GM23338 (cell line): ENCODE measurements around the gene PKNOX2. TPM values are rescaled to one million over a fixed set of nuclear protein-coding genes. Genes with fewer than 3 reads are reported as not detected.
A peak's percentile ranks its signal among the peaks of the same experiment; 100 is the strongest.

ENCODE experiments used
- ATAC-seq: fragments of 200-7000 bp; cut with Tn5 transposase; 3 replicates; pipeline ENCODE4 v1.9.1; 2020
- DNase-seq: peaks from one replicate; pipeline ENCODE4 v3.0.0-alpha.2; 2015; ENCODE audit warnings: low spot score
- H2AFZ ChIP-seq: fragments of 200-600 bp; sonication (generic); 2 replicates; pipeline ENCODE4 v1.8.0; 2016; ENCODE audit warnings: antibody characterized with exemption, mild to moderate bottlenecking, moderate library complexity
- H3F3A ChIP-seq: fragments of 200-600 bp; sonication (generic); replicated peaks from 2 replicates; pipeline ENCODE4 v1.8.0; 2017; ENCODE audit warnings: antibody characterized with exemption, mixed run types, low read depth
- H3K27ac ChIP-seq: fragments of 200-600 bp; sonication (generic); 2 replicates; pipeline ENCODE4 v1.6.1; 2016; ENCODE audit warnings: low read depth
- H3K27me3 ChIP-seq: fragments of 200-600 bp; sonication (generic); 2 replicates; pipeline ENCODE4 v1.8.0; 2016; ENCODE audit warnings: mild to moderate bottlenecking, mixed run types, moderate library complexity; ENCODE audit not compliant: insufficient read depth
- H3K36me3 ChIP-seq: fragments of 200-600 bp; sonication (generic); 2 replicates; pipeline ENCODE4 v1.8.0; 2016; ENCODE audit warnings: mild to moderate bottlenecking; ENCODE audit not compliant: insufficient read depth
- H3K4me1 ChIP-seq: fragments of 200-600 bp; sonication (generic); 2 replicates; pipeline ENCODE4 v1.8.0; 2016; ENCODE audit warnings: mild to moderate bottlenecking, moderate library complexity; ENCODE audit not compliant: insufficient read depth
- H3K4me2 ChIP-seq: fragments of 200-600 bp; sonication (generic); 2 replicates; pipeline ENCODE4 v1.7.1; 2017; ENCODE audit warnings: mixed run types
- H3K4me3 ChIP-seq: fragments of 200-600 bp; sonication (generic); 2 replicates; pipeline ENCODE4 v1.6.1; 2016; ENCODE audit warnings: mixed run types
- H3K79me2 ChIP-seq: fragments of 200-600 bp; sonication (generic); replicated peaks from 2 replicates; pipeline ENCODE4 v1.8.0; 2017; ENCODE audit warnings: mild to moderate bottlenecking; ENCODE audit not compliant: insufficient read depth
- H3K9me2 ChIP-seq: fragments of 200-600 bp; sonication (generic); 2 replicates; pipeline ENCODE4 v1.8.0; 2017; ENCODE audit not compliant: insufficient read depth
- H4K20me1 ChIP-seq: fragments of 200-600 bp; sonication (generic); replicated peaks from 2 replicates; pipeline ENCODE4 v1.8.0; 2017; ENCODE audit warnings: mild to moderate bottlenecking; ENCODE audit not compliant: insufficient read depth
- H3K27ac Mint-ChIP-seq: 2 replicates; pipeline ENCODE4 v1.8.0; 2020; ENCODE audit warnings: inconsistent platforms, mild to moderate bottlenecking, moderate library complexity, mixed read lengths
- H3K27me3 Mint-ChIP-seq: 3 replicates; pipeline ENCODE4 v1.8.0; 2022; ENCODE audit warnings: low read depth, mild to moderate bottlenecking, moderate library complexity, mixed read lengths, inconsistent platforms; ENCODE audit not compliant: insufficient read depth, poor library complexity
- H3K36me3 Mint-ChIP-seq: 3 replicates; pipeline ENCODE4 v1.8.0; 2021; ENCODE audit warnings: low read depth, mild to moderate bottlenecking, inconsistent platforms, moderate library complexity, mixed read lengths
- H3K4me1 Mint-ChIP-seq: 3 replicates; pipeline ENCODE4 v1.8.0; 2020; ENCODE audit warnings: mild to moderate bottlenecking, inconsistent platforms, mixed read lengths
- H3K4me3 Mint-ChIP-seq: 3 replicates; pipeline ENCODE4 v1.8.0; 2021; ENCODE audit warnings: moderate library complexity, mild to moderate bottlenecking, inconsistent platforms, mixed read lengths
- H3K9me3 Mint-ChIP-seq: 3 replicates; pipeline ENCODE4 v1.8.0; 2020; ENCODE audit warnings: moderate library complexity, mild to moderate bottlenecking, inconsistent platforms, mixed read lengths
- CREB1 ChIP-seq: fragments of 250-450 bp; sonication (Bioruptor Pico); IDR thresholded peaks from 2 replicates; pipeline ENCODE4 v1.5.0; 2020; ENCODE audit warnings: low read depth, mild to moderate bottlenecking, moderate library complexity
- CTCF ChIP-seq, 2 experiments: fragments of 200-600 bp in 1 of 2; sonication (generic) in 1 of 2; conservative IDR thresholded peaks; 2 replicates each; pipeline versions ENCODE4 v1.5.1 to v1.6.1; 2016 to 2017; ENCODE audit warnings: antibody characterized with exemption in 2 of 2, low read depth in 2 of 2, mild to moderate bottlenecking in 2 of 2, moderate library complexity in 1 of 2
- EZH2phosphoT487 ChIP-seq: fragments of 200-600 bp; sonication (generic); IDR thresholded peaks from one replicate; pipeline ENCODE4 v1.8.1; 2018; ENCODE audit warnings: antibody characterized with exemption; ENCODE audit not compliant: unreplicated experiment
- JUNB ChIP-seq: IDR thresholded peaks from one replicate; pipeline ENCODE4 v1.6.1; 2016; ENCODE audit warnings: antibody characterized with exemption; ENCODE audit not compliant: unreplicated experiment
- REST ChIP-seq: IDR thresholded peaks from one replicate; pipeline ENCODE4 v1.6.1; 2018; ENCODE audit warnings: antibody characterized with exemption; ENCODE audit not compliant: unreplicated experiment
- ZNF114 ChIP-seq: fragments of 250-450 bp; sonication (Bioruptor Pico); IDR thresholded peaks from 2 replicates; pipeline ENCODE4 v1.5.0; 2020; ENCODE audit warnings: mild to moderate bottlenecking, moderate library complexity
- ZNF331 ChIP-seq: fragments of 250-450 bp; sonication (Bioruptor Pico); IDR thresholded peaks from 2 replicates; pipeline ENCODE4 v1.5.0; 2020; ENCODE audit warnings: low read depth, mild to moderate bottlenecking, moderate library complexity
- polyA plus RNA-seq: library from polyadenylated mRNA; unstranded; fragments of >200 nt; fragmentation: Nextera tagmentation; extraction: Ambion mirVana; gene quantifications from 2 replicates; pipeline ENCODE4 v1.2.1, GENCODE V29; 2016
- total RNA-seq: library from RNA; depleted of rRNA; stranded (reverse); fragments of >200 nt; shearing (Covaris generic); gene quantifications from 2 replicates; pipeline ENCODE4 v1.2.3, GENCODE V29; 2014

The PKNOX2 gene
- total and polyA plus RNA-seq, 2 experiments from 2014 or later, result 0.42 to 0.83 TPM

GRCh38 chr11:125282596-125282914, 118.0 kb downstream of the PKNOX2 start:
- Mint-ChIP-seq H3K27me3 (peaks cover 4% of the 10 kb centered on the region), H3K4me1 (peaks cover 8% of the 10 kb centered on the region), H3K4me3 (no peak overlapping the region), H3K9me3 (no peaks in the 10 kb centered on the region), H3K36me3 (no peaks in the 10 kb centered on the region), H3K27ac (no peak overlapping the region)
- no peaks in the 10 kb centered on the region for H3K36me3 ChIP-seq
- H2AFZ ChIP-seq, result no peak overlapping the region
- H3K4me2 ChIP-seq, result no peak overlapping the region
- no peaks in the 10 kb centered on the region for H4K20me1 ChIP-seq
- no peaks in the 10 kb centered on the region for H3K9me2 ChIP-seq
- no peak overlapping the region for H3K4me3 ChIP-seq
- H3F3A ChIP-seq, result no peaks in the 10 kb centered on the region
- TF ChIP-seq CREB1 (CRISPR knock-in tag) (no peak), CTCF (conservative IDR thresholded peaks at IDR 0.05; ENCODE audit: low read depth in 2 of 2) (no peak), REST (no peak), ZNF114 (CRISPR knock-in tag) (no peak), JUNB (no peak), ZNF331 (CRISPR knock-in tag) (no peak), EZH2phosphoT487 (no peak)
- H3K27ac ChIP-seq, result no peak overlapping the region
- no peak for DNase-seq
- no peak for ATAC-seq
- no peaks in the 10 kb centered on the region for H3K79me2 ChIP-seq
- H3K4me1 ChIP-seq, result peaks cover under 1% of the 10 kb centered on the region; the same call in 1 of the 2 replicates
- H3K27me3 ChIP-seq, result no peaks in the 10 kb centered on the region

GRCh38 chr11:125284245-125284850, 119.8 kb downstream of the PKNOX2 start:
- Histone ChIP-seq H3K4me2 (no peak overlapping the region), H4K20me1 (no peaks in the 10 kb centered on the region), H3K9me2 (no peaks in the 10 kb centered on the region), H3K27me3 (no peaks in the 10 kb centered on the region), H3K4me1 (peaks cover 7% of the 10 kb centered on the region), H2AFZ (no peak overlapping the region), H3F3A (no peaks in the 10 kb centered on the region), H3K36me3 (no peaks in the 10 kb centered on the region), H3K79me2 (no peaks in the 10 kb centered on the region), H3K4me3 (no peak overlapping the region), H3K27ac (no peak overlapping the region)
- no peak overlapping the region for H3K27ac Mint-ChIP-seq
- peaks cover 8% of the 10 kb centered on the region for H3K27me3 Mint-ChIP-seq
- no peak overlapping the region for H3K4me3 Mint-ChIP-seq
- H3K9me3 Mint-ChIP-seq, result no peaks in the 10 kb centered on the region
- DNase-seq, result no peak
- ATAC-seq, result no peak
- H3K36me3 Mint-ChIP-seq, result no peaks in the 10 kb centered on the region
- peaks cover 18% of the 10 kb centered on the region for H3K4me1 Mint-ChIP-seq
- TF ChIP-seq CTCF (conservative IDR thresholded peaks at IDR 0.05; ENCODE audit: low read depth in 2 of 2), result peak in 1 of 2 experiments; percentile 26; a peak in 1 of 4 replicates
